ENCODE results near the gene FOXM1.
"Not testable (repeated sequence)": the region's sequence is repeated elsewhere in the genome, so short reads cannot be mapped to it uniquely, and the experiment has no call there.

Gene FOXM1

DNA sequence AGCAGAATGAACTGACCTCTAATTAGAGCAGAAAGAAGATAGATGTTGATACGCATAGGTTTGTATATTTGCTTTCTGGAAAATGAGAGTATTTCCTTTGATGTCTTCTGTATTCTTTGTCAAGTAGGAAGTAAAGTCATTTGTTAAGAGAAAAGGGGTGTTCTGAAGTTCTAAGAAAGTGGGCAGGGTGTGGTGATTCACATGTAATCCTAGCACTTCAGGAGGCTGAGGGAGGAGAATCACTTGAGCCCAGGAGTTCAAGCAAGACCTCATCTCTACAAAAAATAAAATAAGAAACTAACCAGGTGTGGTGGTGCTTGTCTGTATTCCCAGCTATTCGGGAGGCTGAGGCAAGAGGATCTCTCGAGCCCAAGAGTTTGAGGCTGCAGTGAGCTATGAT is 2.9 kb upstream of the FOXM1 start:
- DNase-seq (ENCODE audit: low read depth in 2 of 2), result no peak

DNA sequence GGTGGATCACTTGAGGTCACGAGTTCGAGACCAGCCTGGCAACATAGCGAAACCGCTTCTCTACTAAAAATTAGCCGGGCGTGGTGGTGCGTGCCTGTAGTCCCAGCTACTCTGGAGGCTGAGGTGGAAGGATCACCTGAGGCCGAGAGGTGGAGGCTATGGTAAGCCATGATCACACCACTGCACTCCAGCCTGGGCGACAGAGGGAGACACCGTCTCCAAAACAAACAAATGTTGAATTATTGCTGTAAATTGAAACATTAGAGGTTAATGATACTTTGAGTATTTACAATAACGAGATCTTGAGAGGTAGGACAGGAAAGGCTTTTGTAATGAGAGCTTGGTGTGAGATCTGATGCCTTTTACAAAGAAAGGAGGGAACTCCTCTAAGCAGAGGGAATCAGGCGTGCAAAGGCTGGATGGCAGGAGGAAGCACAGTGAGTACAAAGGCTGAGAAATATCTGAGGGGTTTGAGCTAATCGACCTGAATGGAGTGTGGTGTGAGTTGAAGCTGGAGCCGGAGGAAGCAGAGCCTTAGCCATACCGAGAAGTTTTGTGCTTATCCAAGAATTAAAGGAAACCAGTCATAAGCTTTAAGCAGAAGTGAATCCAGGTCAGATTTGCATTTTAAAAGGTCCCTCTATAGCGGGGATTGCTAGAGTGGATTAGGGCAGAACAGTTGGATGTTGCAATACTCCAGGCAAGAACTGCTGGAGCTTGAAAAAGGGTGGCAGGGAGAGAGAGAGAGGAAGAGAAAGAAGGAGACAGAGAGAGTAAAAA is 1.2 kb upstream of the FOXM1 start:
- DNase-seq (ENCODE audit: low read depth in 2 of 2), result no peak

DNA sequence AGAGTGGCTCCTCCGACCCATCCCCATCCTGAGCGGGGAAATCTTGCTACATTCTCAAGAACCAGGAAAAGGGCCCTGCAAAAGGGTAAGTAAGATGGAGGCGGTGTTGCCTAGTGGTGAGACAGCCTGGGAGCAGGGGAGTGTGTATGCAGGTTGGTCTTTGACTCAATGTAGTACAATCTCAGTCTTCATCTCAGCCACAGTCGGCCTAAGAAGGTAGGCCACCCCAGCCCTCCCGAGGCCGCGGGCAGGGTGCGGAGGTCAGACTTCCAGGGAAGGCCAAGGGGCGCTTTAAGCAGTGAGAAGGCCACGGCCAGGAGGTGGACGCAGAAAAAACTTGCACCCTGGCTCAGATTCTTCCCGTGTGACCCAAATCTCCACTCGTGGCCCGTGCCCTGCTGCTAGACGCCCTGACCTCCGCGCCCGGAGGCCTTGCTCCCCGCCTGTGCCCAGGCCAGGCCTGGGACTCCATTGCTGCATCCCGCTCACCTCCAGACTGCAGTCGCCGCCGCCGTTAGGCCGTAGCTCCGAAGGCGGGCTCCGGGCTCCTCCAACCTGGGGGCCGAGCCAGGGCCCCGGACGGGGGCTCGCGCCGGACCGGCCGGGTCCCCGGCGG is 435 bp downstream of the FOXM1 start:
- DNase-seq (ENCODE audit: low read depth in 2 of 2), result no peak

DNA sequence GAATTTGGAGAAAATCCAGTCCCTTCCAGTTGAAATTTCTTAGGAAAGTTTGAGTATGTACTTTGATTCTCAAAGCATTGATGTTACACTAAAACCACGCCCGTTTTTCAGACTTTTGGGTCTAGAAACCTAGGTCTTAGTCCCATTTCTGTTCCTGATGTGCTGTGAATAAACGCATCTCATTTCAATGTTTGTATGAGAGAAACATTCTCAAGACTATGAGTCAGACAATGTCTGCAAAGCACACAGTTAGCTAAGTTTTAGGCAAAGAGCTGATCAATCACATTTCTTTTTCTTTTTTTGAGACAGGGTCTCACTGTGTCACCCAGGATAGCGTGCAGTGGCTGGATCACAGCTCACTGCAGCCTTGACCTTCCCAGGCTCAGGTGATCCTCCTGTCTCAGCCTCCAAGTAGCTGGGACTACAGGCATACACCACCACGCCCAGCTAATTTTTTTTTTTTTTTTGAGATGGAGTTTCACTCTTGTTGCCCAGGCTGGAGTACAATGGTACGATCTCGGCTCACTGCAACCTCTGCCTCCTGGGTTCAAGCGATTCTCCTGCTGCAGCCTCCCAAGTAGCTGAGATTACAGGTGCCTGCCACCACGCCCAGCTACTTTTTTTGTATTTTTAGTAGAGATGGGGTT is 7.9 kb downstream of the FOXM1 start:
- not testable (repeated sequence) for DNase-seq (ENCODE audit: low read depth in 2 of 2)

DNA sequence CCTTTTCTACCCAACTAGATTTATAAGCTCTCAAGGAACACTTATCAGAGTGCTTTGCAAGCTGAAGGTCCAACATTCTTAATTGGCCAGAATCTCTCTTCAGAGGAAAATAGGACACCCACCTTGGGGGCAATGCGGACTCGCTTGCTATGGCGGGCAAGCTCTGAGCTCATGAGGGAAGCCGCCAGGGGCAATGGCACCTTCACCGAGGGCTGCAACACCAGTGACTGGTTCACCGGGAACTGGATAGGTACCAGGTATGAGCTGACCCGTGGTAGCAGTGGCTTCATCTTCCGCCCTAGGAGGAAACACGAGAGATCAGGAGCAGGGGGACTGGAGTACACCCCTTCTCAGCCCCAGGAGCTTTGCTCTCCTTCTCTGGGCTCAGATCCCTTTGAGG is 12.8 kb downstream of the FOXM1 start:
- no peak for DNase-seq (ENCODE audit: low read depth in 2 of 2)

DNA sequence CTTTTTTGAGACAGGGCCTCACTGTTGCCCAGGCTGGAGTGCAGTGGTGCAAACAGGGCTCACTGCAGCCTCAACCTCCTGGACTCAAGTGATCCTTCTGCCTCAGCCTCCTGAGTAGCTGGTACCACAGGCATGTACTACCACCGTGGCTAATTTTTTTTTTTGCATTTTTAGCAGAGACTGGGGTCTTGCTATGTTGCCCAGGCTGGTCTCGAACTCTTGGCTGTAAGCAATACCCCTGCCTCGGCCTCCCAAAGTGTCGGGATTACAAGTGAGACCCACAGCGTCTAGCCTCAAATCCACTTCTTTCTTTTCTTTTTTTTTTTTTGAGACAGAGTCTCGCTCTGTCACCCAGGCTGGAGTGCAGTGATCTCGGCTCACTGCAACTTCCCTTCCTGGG is 13.6 kb downstream of the FOXM1 start:
- not testable (repeated sequence) for DNase-seq (ENCODE audit: low read depth in 2 of 2)

DNA sequence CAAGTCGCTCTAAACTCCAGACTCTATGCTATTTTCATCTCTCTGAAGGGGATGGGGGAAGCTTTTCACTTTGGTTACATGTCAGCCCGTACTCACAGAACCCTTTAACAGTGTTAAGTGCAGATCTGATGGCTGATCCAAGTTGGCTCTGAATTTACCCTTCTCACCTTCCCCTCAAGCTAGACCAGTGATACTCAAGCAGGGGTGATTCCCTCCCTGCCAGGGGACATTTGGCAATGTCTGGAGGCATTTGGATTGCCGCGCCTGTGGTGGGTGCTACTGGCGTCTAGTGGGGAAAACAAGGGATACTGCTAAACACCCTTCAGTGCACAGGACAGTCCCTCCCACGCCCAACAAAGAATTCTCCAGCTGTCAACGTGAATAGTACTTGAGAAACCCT is 14.1 kb downstream of the FOXM1 start:
- DNase-seq (ENCODE audit: low read depth in 2 of 2), result no peak

DNA sequence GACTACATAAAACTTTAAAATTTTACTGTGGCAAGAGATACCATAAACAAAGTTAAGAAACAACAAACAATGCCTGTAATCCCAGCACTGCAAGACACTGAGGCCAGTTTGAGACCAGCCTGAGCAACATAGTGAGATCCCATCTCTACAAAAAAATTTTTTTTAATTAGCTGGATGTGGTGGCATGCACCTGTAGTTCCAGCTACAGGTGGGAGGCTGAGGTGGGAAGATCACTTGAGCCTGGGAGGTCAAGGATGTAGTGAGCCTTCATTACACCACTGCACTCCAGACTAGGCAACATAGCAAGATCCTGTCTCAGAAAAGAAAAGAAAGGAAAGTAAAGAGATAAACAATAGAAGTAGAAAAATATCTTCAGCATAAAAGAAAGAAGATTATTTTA is 16.8 kb downstream of the FOXM1 start:
- DNase-seq (ENCODE audit: low read depth in 2 of 2), result no peak

DNA sequence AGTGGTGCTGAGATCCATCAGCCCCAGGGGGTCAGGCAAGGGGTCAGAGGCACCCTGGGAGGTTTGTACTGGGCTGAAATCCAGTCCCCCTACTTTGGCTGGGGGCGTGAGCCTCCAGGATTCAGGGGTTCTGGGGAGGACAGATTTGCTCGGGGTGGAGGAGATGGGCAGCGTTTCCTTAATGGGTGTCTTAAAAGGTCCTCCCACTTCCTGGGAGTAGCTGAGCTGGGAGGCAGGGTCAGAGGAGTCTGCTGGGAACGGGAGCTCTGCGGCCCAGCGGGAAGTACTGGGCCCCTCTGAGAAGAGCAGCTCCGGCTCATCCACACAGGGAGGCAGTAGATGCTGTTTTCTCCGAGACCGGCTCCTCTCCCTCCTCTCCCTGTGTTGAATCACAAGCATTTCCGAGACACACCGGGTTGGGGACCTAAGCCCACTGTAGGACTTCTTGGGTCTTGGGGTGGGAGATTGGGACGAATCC is 18.0 kb downstream of the FOXM1 start:
- no peak for DNase-seq (ENCODE audit: low read depth in 2 of 2)

DNA sequence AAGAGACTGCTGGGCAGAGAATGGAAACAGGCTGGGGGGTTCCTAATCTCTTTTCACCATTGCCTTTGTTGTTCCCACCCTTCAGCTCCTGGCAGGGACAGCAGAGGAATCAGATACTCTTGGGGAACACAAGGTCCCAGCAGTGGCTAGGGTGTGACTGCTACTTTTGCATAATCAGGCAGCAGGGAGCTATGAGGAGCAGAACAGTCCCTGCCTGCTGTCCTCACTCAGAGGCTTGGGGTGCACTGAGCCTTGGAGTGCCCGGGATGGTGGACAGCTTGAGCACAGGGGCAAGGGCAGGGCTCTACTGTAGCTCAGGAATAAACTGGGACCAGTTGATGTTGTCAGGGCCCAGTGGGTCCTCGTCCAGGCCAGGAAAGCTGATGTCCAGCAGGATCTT is 18.6 kb downstream of the FOXM1 start:
- no peak for DNase-seq (ENCODE audit: low read depth in 2 of 2)

DNA sequence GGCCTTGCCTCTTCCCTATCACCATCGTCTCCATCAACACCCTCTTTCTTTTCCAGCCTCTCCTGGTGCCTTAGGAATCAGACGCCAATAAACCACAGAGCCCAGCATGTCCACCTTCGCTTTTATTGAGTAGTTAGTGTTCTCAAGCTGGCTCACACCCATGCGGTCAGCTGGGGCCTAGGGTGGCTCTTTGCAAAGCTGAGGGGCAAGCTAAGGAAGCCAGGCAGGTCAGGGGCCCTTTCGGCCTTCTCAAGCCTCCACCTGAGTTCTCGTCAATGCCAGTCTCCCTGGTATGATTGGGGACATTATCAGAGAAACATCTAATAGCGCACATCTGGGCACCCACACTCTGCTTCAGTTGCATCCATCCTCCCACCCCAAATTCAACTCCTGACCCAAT is 19.4 kb downstream of the FOXM1 start:
- no peak for DNase-seq (ENCODE audit: low read depth in 2 of 2)

DNA sequence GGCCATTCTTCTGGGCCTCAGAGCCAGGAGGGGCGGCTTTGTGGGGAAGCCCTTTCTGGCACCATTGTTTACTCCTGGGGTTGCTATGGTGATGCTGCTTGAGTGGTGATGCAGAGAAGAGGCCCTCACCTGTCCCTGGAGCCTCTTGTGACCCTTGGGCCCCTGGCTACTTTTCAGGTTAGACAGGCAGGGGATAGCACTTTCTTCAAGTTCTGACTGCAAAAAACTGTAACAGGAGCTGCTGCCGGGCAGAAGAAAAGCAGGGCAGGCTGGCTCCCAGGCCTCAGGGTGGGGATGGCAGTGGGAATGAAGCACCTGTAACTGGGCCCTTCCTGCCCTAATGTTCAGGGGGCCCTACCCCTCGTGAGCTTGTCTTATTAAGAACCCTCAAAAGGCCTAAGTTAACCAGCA is 19.9 kb downstream of the FOXM1 start, which contains the start of gene TEX52:
TSS of gene TEX52 (minus strand) at position 19 of the 411 bp plus-strand sequence. CDS start at position 6, 13 bp downstream.
- DNase-seq (ENCODE audit: low read depth in 2 of 2), result no peak

DNA sequence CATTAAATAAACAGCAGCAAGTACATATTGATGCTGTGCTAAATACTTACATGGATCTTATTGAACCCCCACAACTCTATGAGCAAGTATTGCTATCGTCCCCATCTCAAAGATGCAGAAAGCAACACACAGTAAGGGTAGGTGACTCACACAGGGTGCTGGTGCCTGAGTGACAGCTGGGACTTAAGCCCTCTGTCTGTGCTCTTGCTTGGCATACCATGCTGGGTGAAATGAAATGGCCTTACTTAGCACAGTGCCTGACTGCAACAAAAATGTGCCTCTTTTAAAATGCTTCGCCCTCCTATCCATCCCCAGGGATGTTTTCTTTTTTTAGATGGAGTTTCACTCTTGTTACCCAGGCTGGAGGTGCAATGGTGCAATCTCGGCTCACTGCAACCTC is 20.9 kb downstream of the FOXM1 start:
- DNase-seq (ENCODE audit: low read depth in 2 of 2), result no peak

DNA sequence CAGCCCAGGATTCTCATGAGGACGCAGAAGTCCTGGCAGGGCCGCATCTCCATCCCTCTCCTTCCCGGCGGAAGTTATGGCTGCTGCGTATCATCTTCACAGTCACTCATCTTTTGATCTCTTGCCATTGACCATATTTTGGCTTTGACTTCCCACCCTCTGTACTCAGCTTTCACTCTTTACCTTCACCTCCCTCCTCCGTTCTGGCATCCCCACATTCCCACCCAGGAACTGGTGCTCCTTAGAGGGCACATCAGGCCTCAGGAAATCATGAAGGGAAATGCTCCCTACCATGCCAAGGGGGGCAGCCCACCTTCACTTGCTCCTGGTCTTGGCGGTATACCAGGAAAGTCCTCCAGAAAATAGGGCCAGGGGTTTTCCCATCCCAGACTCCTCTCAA is 21.4 kb downstream of the FOXM1 start:
- DNase-seq (ENCODE audit: low read depth in 2 of 2), result no peak

DNA sequence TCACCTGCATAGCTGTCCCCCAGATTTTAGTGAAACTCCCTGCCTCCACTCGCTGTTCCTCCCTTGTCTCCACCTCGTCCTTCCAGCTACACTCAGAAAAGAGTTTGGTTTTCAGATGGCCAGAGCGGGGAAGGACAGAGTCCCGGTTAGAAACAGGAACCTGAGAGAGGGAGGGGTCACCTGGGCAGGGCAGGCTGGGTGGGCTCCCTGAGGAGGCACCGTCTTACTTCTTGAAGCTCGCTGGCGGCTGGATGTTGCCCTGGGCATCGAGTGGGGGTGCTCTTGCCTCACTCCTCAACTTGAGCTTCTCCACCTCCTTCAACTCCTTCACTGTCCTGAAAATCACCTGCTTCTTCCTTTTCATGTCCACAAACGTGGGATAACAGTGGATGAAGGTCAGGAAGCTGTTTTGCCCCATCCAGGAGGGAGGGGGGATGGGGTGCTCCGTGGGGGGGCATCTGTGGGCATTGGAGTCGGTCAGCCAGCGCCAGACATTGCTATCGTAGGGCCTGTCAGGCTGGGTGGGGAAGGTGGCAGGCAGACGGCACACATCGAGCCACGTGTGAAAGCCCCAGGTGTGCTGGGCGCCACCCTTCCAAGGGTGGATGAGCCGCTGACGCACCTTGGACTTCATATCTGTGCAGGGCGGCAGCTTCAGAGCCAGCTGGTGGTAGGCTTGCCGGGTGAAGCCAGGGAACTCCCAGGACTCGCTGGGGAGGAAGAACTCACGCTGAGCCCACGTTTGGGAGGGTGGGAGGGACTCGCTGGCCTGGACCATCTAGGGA is 22.1 kb downstream of the FOXM1 start:
- DNase-seq (ENCODE audit: low read depth in 2 of 2), result no peak

DNA sequence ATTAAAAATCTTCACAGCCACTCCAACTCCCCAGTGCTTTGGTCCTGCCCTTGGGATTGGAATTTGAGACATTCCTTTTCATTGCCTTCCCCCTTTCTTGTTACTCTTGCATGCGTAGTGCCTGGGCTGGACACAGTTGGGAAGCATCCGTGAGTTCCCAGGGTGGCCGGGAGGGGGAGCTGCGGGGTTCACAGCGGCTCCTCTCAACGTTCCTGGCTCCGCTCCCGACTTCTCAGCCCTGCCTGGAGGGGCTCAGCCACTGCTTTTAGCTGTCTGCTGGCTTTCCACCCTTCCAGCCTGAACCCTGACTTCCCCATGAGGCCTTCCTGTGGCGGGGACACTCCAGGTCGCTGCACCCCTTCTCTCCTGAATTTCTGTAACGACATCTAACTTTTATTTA is 23.3 kb downstream of the FOXM1 start:
- no peak for DNase-seq (ENCODE audit: low read depth in 2 of 2)

DNA sequence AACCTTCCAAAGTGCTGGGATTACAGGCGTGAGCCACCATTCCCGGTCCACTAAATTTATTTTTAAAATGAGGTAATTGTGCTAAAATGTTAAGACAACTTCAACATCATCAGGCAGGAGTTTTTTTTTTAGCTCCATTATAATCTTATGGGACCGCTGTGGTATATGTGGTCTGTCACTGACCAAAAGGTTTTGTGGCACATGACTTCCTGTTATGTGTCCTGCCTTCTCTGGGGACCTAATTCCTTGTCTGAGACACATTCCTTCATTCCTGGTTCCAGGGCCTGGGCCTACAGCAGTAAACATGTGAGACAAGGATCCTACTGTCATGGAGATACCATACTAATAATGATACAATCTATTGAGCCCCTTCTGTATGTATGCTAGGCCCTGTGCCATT is 25.0 kb downstream of the FOXM1 start:
- DNase-seq (ENCODE audit: low read depth in 2 of 2), result no peak

DNA sequence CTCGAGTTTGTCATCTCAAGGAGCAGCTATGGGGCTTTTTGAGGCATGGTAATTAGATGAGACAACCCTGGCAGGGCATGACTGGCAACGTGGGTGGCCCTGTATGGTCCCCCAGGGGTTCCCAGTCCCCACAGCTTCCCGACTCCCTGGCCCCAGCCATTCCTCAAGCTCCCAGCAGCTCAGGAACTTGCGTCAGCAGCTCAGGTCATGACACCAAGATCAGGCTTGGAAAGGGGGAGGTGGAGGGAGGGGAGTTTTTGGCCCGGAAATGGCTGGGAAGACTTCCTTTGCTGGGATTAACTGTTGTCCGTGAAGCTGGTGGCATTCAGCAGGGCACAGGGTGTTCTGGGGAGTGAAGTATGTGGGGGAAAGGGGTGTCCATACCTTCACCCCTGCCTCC is 31.7 kb downstream of the FOXM1 start:
- DNase-seq (ENCODE audit: low read depth in 2 of 2), result no peak

DNA sequence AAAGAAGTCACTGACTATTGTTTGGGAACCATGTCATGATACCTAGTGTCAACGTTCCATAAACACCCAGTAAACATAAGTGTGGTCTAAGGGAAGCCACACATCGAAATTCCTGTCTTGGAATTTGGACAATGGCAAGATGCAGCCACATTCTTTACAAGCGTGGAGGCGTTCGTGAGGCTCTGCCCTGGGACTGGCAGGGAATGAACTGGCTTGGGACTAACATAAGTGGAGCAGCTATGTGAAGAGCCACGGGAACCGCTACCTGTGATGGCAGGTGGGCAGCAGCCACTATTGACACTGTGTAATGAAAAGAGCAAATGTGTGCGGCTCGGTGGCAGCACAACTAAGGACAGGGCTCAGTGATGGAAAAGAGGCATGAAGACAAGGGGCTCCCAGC is 32.2 kb downstream of the FOXM1 start:
- no peak for DNase-seq (ENCODE audit: low read depth in 2 of 2)

DNA sequence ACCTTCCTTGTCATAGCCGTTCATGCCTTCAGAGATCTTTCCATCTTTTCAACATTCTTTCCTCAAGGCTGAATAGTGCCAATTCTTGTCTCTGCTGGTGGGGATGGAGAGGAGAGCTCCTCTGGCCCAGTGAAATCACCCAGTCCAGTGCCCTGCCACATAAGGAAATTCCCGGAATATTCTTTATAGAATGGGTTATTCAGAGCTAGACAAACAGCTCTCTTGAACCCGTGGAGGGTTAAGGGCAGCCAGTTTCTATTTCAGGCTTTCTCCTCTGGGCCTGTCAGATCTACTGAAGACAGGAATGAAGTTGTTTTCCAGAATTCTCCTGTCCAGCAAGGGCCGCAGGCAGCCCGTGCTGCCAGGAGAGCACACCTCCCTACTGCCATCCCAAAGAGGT is 34.0 kb downstream of the FOXM1 start:
- DNase-seq (ENCODE audit: low read depth in 2 of 2), result no peak

DNA sequence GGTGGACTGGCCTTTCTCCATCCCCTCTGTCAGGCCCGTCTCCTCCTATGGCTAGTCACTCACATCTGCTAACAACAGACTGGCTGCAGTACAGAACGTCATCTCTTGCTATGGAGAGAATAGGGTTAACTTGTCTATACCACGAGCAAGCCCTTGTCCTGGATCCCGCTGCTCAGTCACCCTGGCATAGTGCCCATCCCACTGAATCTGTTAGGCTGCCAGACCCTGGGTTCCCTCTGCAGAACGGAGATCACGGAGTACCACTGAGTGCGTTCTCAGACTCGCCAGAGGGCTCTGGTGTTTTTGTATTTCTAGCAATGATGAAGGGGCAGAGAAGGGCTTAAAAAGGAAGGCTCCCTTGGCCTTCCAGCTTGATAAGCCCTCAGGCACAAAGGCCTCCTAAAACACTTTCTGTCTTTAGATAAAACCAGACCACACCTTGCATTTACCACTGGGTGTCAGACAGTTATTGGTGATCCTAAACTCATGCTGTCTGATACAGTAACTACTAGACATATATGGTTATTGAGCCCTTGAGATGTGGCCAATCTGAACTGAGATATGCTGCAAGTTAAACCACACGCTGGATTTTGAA is 35.8 kb downstream of the FOXM1 start:
- DNase-seq (ENCODE audit: low read depth in 2 of 2), result no peak

DNA sequence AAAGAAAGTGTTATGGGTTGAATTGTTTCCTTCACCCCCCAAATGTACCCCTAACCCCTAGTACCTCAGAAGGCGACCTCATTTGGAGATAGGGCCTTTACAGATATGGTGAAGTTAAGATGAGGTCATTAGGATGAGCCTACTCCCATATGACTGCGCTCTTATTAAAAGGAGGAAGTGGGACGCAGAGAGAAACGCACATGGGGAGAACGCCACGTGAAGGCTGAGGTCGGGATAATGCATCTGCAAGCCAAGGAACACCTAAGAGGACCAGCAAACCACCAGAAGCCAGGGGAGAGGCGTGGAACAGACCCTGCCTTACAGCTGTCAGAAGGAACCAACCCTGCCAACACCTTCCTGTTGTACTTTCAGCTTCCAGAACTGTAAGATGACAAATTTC is 40.4 kb downstream of the FOXM1 start:
- DNase-seq (ENCODE audit: low read depth in 2 of 2), result no peak

Measured in stimulated activated CD8-positive, alpha-beta memory T cell treated with anti-CD3 and anti-CD28 coated beads, Interleukin-7, amount 100 ng/mL, for 1 hour (primary cell).